Fibroblast of mammary gland (primary cell): ENCODE measurements around the gene PSMA5.
"Not testable (repeated sequence)": the region's sequence is repeated elsewhere in the genome, so short reads cannot be mapped to it uniquely, and the experiment has no call there.

Experiments used
- DNase-seq: peaks from one replicate; pipeline ENCODE4 v3.0.0-alpha.2; 2010; ENCODE audit warnings: low read depth
- H3K4me3 ChIP-seq: 2 replicates; pipeline ENCODE4 v1.5.1; 2011; ENCODE audit warnings: low read depth, mild to moderate bottlenecking, low read length, moderate library complexity; ENCODE audit not compliant: control insufficient read depth
- TF ChIP-seq, protein P1 (sequence below): conservative IDR thresholded peaks from 2 replicates; pipeline ENCODE4 v1.5.1; 2011; ENCODE audit warnings: low read depth, low read length, inconsistent platforms; ENCODE audit not compliant: control insufficient read depth, insufficient read depth

Gene PSMA5

GRCh38 chr1:109396871-109397580, 29.2 kb downstream of the PSMA5 start:
- no peak for DNase-seq
- TF ChIP-seq, protein P1, sequence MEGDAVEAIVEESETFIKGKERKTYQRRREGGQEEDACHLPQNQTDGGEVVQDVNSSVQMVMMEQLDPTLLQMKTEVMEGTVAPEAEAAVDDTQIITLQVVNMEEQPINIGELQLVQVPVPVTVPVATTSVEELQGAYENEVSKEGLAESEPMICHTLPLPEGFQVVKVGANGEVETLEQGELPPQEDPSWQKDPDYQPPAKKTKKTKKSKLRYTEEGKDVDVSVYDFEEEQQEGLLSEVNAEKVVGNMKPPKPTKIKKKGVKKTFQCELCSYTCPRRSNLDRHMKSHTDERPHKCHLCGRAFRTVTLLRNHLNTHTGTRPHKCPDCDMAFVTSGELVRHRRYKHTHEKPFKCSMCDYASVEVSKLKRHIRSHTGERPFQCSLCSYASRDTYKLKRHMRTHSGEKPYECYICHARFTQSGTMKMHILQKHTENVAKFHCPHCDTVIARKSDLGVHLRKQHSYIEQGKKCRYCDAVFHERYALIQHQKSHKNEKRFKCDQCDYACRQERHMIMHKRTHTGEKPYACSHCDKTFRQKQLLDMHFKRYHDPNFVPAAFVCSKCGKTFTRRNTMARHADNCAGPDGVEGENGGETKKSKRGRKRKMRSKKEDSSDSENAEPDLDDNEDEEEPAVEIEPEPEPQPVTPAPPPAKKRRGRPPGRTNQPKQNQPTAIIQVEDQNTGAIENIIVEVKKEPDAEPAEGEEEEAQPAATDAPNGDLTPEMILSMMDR, result no peak

GRCh38 chr1:109396513-109396839, 29.8 kb downstream of the PSMA5 start:
- TF ChIP-seq, protein P1, result no peak
- no peak for DNase-seq
- no peak overlapping the region for H3K4me3 ChIP-seq

More at GRCh38 chr1:109396871-109397580, 29.2 kb downstream of the PSMA5 start:
- peak overlapping the region; percentile 30 for H3K4me3 ChIP-seq

GRCh38 chr1:109395602-109396512, 30.4 kb downstream of the PSMA5 start:
- no peak overlapping the region for H3K4me3 ChIP-seq
- DNase-seq, result no peak
- TF ChIP-seq, protein P1, result no peak

DNA sequence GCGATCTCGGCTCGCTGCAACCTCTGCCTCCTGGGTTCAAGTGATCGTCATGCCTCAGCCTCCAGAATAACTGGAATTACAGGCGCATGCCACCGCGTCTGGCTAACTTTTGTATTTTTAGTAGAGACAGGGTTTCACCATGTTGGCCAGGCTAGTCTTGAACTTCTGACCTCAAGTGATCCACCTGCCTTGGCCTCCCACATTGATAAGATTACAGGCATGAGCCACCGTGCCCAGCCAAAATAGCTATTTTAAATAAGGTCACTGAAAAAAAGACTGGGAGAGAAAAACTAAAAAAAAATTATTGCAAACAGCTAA, 31.0 kb downstream of the PSMA5 start:
- not testable (repeated sequence) for DNase-seq, H3K4me3 ChIP-seq

DNA sequence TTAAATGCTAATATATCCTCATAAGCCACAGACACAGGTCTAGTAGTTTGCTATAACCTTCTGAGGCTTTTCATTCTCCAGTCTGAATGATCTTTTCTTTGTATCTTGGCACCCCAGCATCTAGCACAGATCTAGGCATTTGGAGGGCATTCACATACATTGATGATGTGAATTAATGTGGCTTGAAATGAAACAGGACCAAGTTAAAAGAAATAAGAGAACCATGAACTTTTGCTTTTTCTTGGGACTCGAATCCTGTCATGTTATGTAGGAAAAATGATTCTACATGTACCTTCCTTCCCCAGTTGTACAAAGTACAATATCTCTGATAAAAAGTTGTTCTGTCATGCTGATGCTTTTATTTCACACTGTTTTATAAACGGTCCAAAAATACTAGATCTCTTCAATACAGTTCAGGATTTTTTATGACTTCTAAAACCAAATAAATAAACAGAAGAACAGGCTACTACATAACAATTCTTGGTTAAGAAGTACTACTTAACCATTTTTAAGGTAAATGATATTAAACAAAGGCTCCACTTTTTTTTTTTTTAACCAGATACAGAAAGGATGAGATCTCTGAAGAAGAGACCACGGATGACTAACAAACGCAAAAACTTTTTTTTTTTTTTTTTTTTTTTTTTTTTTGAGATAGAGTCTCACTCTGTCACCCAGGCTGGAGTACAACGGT, 31.5 kb downstream of the PSMA5 start:
- DNase-seq, result no peak
- no peak overlapping the region for H3K4me3 ChIP-seq
- TF ChIP-seq, protein P1, result no peak

- no peak for DNase-seq
- TF ChIP-seq, protein P1, result no peak
- H3K4me3 ChIP-seq, result no peak overlapping the region
Observed at GRCh38 chr1:109393617-109394233, 32.5 kb downstream of the PSMA5 start.
